Neural cell (in vitro differentiated cells): Measurements from ENCODE around the gene PPP2R5A. TPM values are rescaled to one million over a fixed set of nuclear protein-coding genes. Genes with fewer than 3 reads are reported as not detected.

Experiments
- H2AFZ ChIP-seq: fragments of 200-600, 300-800 bp; sonication (generic), shearing (Covaris generic); 2 replicates; pipeline ENCODE4 v1.6.0; 2014; ENCODE audit warnings: low read depth, mild to moderate bottlenecking, antibody characterized with exemption, low read length, moderate library complexity
- H3F3A ChIP-seq: fragments of 200-600 bp; shearing (Covaris generic); 2 replicates; pipeline ENCODE4 v1.6.1; 2016; ENCODE audit warnings: mild to moderate bottlenecking, moderate library complexity, mixed read lengths, antibody characterized with exemption, low read length; ENCODE audit not compliant: insufficient read depth, poor library complexity, severe bottlenecking
- H3K27ac ChIP-seq: fragments of 200-600, 300-800 bp; sonication (generic), shearing (Covaris generic); 2 replicates; pipeline ENCODE4 v1.5.1; 2014; ENCODE audit warnings: mild to moderate bottlenecking, low read length, moderate library complexity
- H3K27me3 ChIP-seq: fragments of 300-800, 200-600 bp; sonication (generic), shearing (Covaris generic); 2 replicates; pipeline ENCODE4 v1.6.0; 2014; ENCODE audit warnings: mild to moderate bottlenecking, low read depth, low read length, moderate library complexity; ENCODE audit not compliant: insufficient read depth
- H3K36me3 ChIP-seq: fragments of 300-800, 200-600 bp; sonication (generic), shearing (Covaris generic); 2 replicates; pipeline ENCODE4 v1.5.1; 2014; ENCODE audit warnings: mild to moderate bottlenecking, antibody characterized with exemption, low read length, moderate library complexity; ENCODE audit not compliant: insufficient read depth
- H3K4me2 ChIP-seq: fragments of 300-800, 200-600 bp; sonication (generic), shearing (Covaris generic); 2 replicates; pipeline ENCODE4 v1.6.0; 2014; ENCODE audit warnings: mild to moderate bottlenecking, low read length
- H3K4me3 ChIP-seq: fragments of 300-800, 200-600 bp; sonication (generic), shearing (Covaris generic); 2 replicates; pipeline ENCODE4 v1.5.1; 2014; ENCODE audit warnings: mild to moderate bottlenecking, low read length, moderate library complexity
- H3K79me2 ChIP-seq: fragments of 200-600 bp; shearing (Covaris generic); replicated peaks from 2 replicates; pipeline ENCODE4 v1.6.0; 2014; ENCODE audit warnings: mild to moderate bottlenecking, low read length, moderate library complexity; ENCODE audit not compliant: insufficient read depth
- H3K9ac ChIP-seq: fragments of 300-800, 200-600 bp; sonication (generic), shearing (Covaris generic); 2 replicates; pipeline ENCODE4 v1.6.1; 2016; ENCODE audit warnings: mild to moderate bottlenecking, low read length, mixed read lengths
- H3K9me2 ChIP-seq: fragments of 200-600 bp; shearing (Covaris generic); 2 replicates; pipeline ENCODE4 v1.6.1; 2016; ENCODE audit warnings: mild to moderate bottlenecking, low read length, mixed read lengths; ENCODE audit not compliant: insufficient read depth
- H3K9me3 ChIP-seq: fragments of 200-600, 300-800 bp; sonication (generic), shearing (Covaris generic); 2 replicates; pipeline ENCODE4 v1.6.1; 2016; ENCODE audit warnings: mild to moderate bottlenecking, mixed run types, low read length, moderate library complexity, mixed read lengths
- H4K20me1 ChIP-seq: fragments of 200-600 bp; shearing (Covaris generic); 2 replicates; pipeline ENCODE4 v1.6.1; 2016; ENCODE audit warnings: mild to moderate bottlenecking, mixed run types; ENCODE audit not compliant: insufficient read depth
- EP300 ChIP-seq: fragments of 450-650 bp; conservative IDR thresholded peaks from 2 replicates; pipeline ENCODE4 v1.6.1; 2014; ENCODE audit warnings: antibody characterized with exemption, mild to moderate bottlenecking, moderate library complexity; ENCODE audit not compliant: poor library complexity, severe bottlenecking
- EZH2 ChIP-seq: fragments of 200-600, 300-800 bp; shearing (Covaris generic), sonication (generic); IDR thresholded peaks from 2 replicates; pipeline ENCODE4 v1.6.1; 2014; ENCODE audit warnings: antibody characterized with exemption, low read length, borderline replicate concordance, mild to moderate bottlenecking; ENCODE audit not compliant: insufficient read depth, poor library complexity, severe bottlenecking
- MXI1 ChIP-seq: fragments of 450-650 bp; conservative IDR thresholded peaks from 2 replicates; pipeline ENCODE4 v1.6.1; 2014; ENCODE audit warnings: antibody characterized with exemption, mild to moderate bottlenecking; ENCODE audit not compliant: poor library complexity, severe bottlenecking
- POLR2AphosphoS5 ChIP-seq: IDR thresholded peaks from 2 replicates; pipeline ENCODE4 v1.6.1; 2012
- RAD21 ChIP-seq: fragments of 450-650 bp; conservative IDR thresholded peaks from 2 replicates; pipeline ENCODE4 v1.6.1; 2014; ENCODE audit warnings: antibody characterized with exemption, mild to moderate bottlenecking, moderate library complexity
- REST ChIP-seq: IDR thresholded peaks from 2 replicates; pipeline ENCODE4 v1.6.1; 2012; ENCODE audit warnings: borderline replicate concordance
- SMC3 ChIP-seq: fragments of 450-650 bp; conservative IDR thresholded peaks from 2 replicates; pipeline ENCODE4 v1.6.1; 2014; ENCODE audit warnings: antibody characterized with exemption, mild to moderate bottlenecking, moderate library complexity; ENCODE audit not compliant: poor library complexity
- TAF1 ChIP-seq: IDR thresholded peaks from 2 replicates; pipeline ENCODE4 v1.6.1; 2012; ENCODE audit warnings: low read depth
- polyA plus RNA-seq: library from polyadenylated mRNA; depleted of rRNA; stranded (reverse); fragments of >200 nt; gene quantifications from 2 replicates; pipeline ENCODE4 v1.2.3, GENCODE V29; 2014
- TF ChIP-seq, protein P1 (sequence below): fragments of 450-650 bp; IDR thresholded peaks from 2 replicates; pipeline ENCODE4 v1.5.1; 2014; ENCODE audit warnings: antibody characterized with exemption, mild to moderate bottlenecking, moderate library complexity; ENCODE audit not compliant: poor library complexity, severe bottlenecking

Gene PPP2R5A
- polyA plus RNA-seq, 1 donor from 2014 or later: 5.9 TPM

GRCh38 chr1:212386029-212386428 is 100.8 kb downstream of the PPP2R5A start:
- Histone ChIP-seq H3K4me2 (no peak overlapping the region), H3K36me3 (no peaks in the 10 kb centered on the region), H3K27ac (no peak overlapping the region), H3K9me2 (no peaks in the 10 kb centered on the region), H3K27me3 (no peaks in the 10 kb centered on the region), H3K79me2 (no peaks in the 10 kb centered on the region), H3K4me3 (no peak overlapping the region), H4K20me1 (no peaks in the 10 kb centered on the region), H3K9me3 (no peaks in the 10 kb centered on the region), H2AFZ (no peak overlapping the region), H3F3A (no peaks in the 10 kb centered on the region), H3K9ac (no peak overlapping the region)
- TF ChIP-seq EP300 (no peak), TAF1 (no peak), EZH2 (no peak), REST (no peak), RAD21 (no peak), SMC3 (no peak), MXI1 (no peak), POLR2AphosphoS5 (no peak)
- TF ChIP-seq, protein P1, sequence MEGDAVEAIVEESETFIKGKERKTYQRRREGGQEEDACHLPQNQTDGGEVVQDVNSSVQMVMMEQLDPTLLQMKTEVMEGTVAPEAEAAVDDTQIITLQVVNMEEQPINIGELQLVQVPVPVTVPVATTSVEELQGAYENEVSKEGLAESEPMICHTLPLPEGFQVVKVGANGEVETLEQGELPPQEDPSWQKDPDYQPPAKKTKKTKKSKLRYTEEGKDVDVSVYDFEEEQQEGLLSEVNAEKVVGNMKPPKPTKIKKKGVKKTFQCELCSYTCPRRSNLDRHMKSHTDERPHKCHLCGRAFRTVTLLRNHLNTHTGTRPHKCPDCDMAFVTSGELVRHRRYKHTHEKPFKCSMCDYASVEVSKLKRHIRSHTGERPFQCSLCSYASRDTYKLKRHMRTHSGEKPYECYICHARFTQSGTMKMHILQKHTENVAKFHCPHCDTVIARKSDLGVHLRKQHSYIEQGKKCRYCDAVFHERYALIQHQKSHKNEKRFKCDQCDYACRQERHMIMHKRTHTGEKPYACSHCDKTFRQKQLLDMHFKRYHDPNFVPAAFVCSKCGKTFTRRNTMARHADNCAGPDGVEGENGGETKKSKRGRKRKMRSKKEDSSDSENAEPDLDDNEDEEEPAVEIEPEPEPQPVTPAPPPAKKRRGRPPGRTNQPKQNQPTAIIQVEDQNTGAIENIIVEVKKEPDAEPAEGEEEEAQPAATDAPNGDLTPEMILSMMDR: no peak

- H3K79me2 ChIP-seq: no peaks in the 10 kb centered on the region
- H3K4me3 ChIP-seq: no peak overlapping the region
Measured at GRCh38 chr1:212388985-212389716, 103.9 kb downstream of the PPP2R5A start.

More at GRCh38 chr1:212388985-212389716, 103.9 kb downstream of the PPP2R5A start:
- TF ChIP-seq, protein P1: no peak
- TF ChIP-seq MXI1 (no peak), TAF1 (no peak), REST (no peak)
- Histone ChIP-seq H2AFZ (no peak overlapping the region), H3K9me2 (no peaks in the 10 kb centered on the region), H3K27me3 (no peaks in the 10 kb centered on the region), H3K4me2 (no peak overlapping the region), H3K27ac (no peak overlapping the region), H3K9ac (no peak overlapping the region), H3K36me3 (no peaks in the 10 kb centered on the region), H4K20me1 (no peaks in the 10 kb centered on the region), H3K9me3 (no peaks in the 10 kb centered on the region), H3F3A (no peaks in the 10 kb centered on the region)
